GM12873 (cell line): ENCODE data around the gene PRKACB.

Source experiments
- TF ChIP-seq, protein P1 (sequence below): IDR thresholded peaks from 2 replicates; pipeline ENCODE4 v1.5.1; 2012; ENCODE audit warnings: low read depth, mild to moderate bottlenecking, moderate library complexity, low read length, control low read depth; ENCODE audit not compliant: insufficient read depth; ENCODE audit errors: missing control alignments

Gene PRKACB

DNA sequence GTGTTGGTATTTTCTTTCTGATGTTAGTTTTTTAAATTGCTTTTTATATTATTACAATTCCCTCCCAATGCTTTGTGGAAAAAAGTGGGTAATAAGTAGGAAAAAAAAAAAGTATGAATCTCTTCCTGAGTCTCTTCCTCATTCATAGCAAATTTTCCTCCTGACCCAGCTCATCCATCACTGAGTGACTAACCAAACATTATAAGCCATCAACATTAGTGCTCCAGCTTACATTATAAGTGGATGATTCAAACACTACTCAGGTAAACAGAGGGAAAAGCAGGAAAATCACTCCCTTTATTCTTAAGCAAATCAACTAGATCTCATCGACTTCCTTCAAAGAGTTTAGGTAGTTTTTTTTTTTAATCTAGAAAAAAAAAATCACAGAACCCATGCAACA lies 142.0 kb downstream of the PRKACB start:
- TF ChIP-seq, protein P1, sequence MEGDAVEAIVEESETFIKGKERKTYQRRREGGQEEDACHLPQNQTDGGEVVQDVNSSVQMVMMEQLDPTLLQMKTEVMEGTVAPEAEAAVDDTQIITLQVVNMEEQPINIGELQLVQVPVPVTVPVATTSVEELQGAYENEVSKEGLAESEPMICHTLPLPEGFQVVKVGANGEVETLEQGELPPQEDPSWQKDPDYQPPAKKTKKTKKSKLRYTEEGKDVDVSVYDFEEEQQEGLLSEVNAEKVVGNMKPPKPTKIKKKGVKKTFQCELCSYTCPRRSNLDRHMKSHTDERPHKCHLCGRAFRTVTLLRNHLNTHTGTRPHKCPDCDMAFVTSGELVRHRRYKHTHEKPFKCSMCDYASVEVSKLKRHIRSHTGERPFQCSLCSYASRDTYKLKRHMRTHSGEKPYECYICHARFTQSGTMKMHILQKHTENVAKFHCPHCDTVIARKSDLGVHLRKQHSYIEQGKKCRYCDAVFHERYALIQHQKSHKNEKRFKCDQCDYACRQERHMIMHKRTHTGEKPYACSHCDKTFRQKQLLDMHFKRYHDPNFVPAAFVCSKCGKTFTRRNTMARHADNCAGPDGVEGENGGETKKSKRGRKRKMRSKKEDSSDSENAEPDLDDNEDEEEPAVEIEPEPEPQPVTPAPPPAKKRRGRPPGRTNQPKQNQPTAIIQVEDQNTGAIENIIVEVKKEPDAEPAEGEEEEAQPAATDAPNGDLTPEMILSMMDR: no peak
